ENCODE results near the gene GJA1. TPM values are rescaled to one million over a fixed set of nuclear protein-coding genes. Genes with fewer than 3 reads are reported as not detected.

The GJA1 gene
- total and polyA plus RNA-seq, 4 donors: 0.32 to 2.8 (median 1.9) TPM

DNA sequence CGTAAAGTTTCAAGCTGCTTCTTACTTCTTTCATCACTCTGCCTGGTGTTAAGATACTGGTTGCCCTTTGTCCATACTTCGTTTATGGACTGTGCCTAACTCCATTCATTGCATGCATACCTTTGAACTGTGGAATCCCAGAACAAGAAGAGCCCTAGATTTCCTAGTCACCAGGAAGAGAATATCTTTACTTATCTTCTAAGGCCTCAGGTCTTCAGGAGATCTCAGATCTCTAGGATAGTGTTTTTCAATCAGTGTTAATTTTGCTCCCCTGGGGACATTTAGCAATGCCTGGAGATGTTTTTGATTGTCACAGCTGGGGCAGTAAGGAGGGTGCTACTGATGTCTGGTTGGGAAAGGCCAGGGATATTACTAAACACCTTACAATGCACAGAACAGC, 35.5 kb upstream of the GJA1 start:
- H3K9me3 ChIP-seq (ENCODE audit: control insufficient read depth in 4 of 4, low read length in 3 of 4): no peaks in the 10 kb centered on the region
- TF ChIP-seq RXRA (IDR thresholded peaks at IDR 0.05) (no peak), EGR1 (IDR thresholded peaks at IDR 0.05; ENCODE audit: low read depth in 2 of 2) (no peak)
- TF ChIP-seq, protein P1, sequence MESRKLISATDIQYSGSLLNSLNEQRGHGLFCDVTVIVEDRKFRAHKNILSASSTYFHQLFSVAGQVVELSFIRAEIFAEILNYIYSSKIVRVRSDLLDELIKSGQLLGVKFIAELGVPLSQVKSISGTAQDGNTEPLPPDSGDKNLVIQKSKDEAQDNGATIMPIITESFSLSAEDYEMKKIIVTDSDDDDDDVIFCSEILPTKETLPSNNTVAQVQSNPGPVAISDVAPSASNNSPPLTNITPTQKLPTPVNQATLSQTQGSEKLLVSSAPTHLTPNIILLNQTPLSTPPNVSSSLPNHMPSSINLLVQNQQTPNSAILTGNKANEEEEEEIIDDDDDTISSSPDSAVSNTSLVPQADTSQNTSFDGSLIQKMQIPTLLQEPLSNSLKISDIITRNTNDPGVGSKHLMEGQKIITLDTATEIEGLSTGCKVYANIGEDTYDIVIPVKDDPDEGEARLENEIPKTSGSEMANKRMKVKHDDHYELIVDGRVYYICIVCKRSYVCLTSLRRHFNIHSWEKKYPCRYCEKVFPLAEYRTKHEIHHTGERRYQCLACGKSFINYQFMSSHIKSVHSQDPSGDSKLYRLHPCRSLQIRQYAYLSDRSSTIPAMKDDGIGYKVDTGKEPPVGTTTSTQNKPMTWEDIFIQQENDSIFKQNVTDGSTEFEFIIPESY (IDR thresholded peaks at IDR 0.05): no peak
- H3K9ac ChIP-seq (ENCODE audit: low read depth in 1 of 2, low read length in 2 of 2): no peak overlapping the region
- H3K27ac ChIP-seq (ENCODE audit: low read depth in 1 of 2, low read length in 2 of 2): no peak overlapping the region
- H3K4me3 ChIP-seq (ENCODE audit: low read depth in 1 of 3, low read length in 3 of 3): no peak overlapping the region
- H3K4me1 ChIP-seq (ENCODE audit: control insufficient read depth in 4 of 4, insufficient read depth in 4 of 4, low read length in 3 of 4): no peaks in the 10 kb centered on the region
- H3K36me3 ChIP-seq (ENCODE audit: control insufficient read depth in 4 of 4, insufficient read depth in 3 of 4, low read depth in 1 of 4, low read length in 3 of 4): no peaks in the 10 kb centered on the region
- peaks cover 0 to 4% (median 0%) of the 10 kb centered on the region in 4 donors for H3K27me3 ChIP-seq (ENCODE audit: control insufficient read depth in 4 of 4, insufficient read depth in 4 of 4, low read length in 3 of 4)
- DNase-seq (ENCODE audit: low spot score): no peak
- WGBS: 48% methylated on average over 2 of the region's 2 CpGs

DNA sequence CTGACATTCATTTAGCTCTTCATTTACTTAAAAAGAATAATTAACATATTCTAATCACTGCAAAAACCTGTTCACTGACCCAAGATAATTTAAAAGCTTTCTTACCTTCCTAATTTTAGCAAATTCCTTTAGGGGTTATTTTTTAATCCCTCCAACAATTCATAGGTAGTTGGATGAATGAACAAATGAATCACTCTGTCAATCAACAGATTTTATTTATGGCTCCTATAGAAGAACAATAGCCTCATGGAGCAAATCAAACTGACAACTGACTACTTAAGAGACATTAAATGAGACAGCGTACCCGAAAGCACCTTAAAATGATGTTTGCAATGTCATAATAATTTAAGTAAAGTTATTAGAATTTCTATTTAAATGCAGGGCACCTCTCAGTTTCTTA, 31.5 kb upstream of the GJA1 start:
- no peak overlapping the region for H3K9ac ChIP-seq (ENCODE audit: low read depth in 1 of 2, low read length in 2 of 2)
- no peak overlapping the region for H3K4me3 ChIP-seq (ENCODE audit: low read depth in 1 of 3, low read length in 3 of 3)
- WGBS: 92% methylated on average over 2 of the region's 2 CpGs
- H3K4me1 ChIP-seq (ENCODE audit: control insufficient read depth in 4 of 4, insufficient read depth in 4 of 4, low read length in 3 of 4): no peaks in the 10 kb centered on the region
- H3K9me3 ChIP-seq (ENCODE audit: control insufficient read depth in 4 of 4, low read length in 3 of 4): no peaks in the 10 kb centered on the region
- H3K27ac ChIP-seq (ENCODE audit: low read depth in 1 of 2, low read length in 2 of 2): no peak overlapping the region
- DNase-seq (ENCODE audit: low spot score): no peak
- H3K36me3 ChIP-seq (ENCODE audit: control insufficient read depth in 4 of 4, insufficient read depth in 3 of 4, low read depth in 1 of 4, low read length in 3 of 4): no peaks in the 10 kb centered on the region
- H3K27me3 ChIP-seq (ENCODE audit: control insufficient read depth in 4 of 4, insufficient read depth in 4 of 4, low read length in 3 of 4): peaks cover 0 to 4% (median 0%) of the 10 kb centered on the region in 4 donors
- TF ChIP-seq EGR1 (IDR thresholded peaks at IDR 0.05; ENCODE audit: low read depth in 2 of 2) (no peak), FOXA1 (IDR thresholded peaks at IDR 0.05) (no peak), YY1 (IDR thresholded peaks at IDR 0.05) (no peak), TAF1 (conservative IDR thresholded peaks at IDR 0.05) (no peak), NR2F2 (IDR thresholded peaks at IDR 0.05) (no peak), JUND (IDR thresholded peaks at IDR 0.05) (no peak)
- TF ChIP-seq, protein P2, sequence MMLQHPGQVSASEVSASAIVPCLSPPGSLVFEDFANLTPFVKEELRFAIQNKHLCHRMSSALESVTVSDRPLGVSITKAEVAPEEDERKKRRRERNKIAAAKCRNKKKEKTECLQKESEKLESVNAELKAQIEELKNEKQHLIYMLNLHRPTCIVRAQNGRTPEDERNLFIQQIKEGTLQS (IDR thresholded peaks at IDR 0.05): no peak
- TF ChIP-seq, protein P1 (IDR thresholded peaks at IDR 0.05): no peak
- TF ChIP-seq, protein P3, sequence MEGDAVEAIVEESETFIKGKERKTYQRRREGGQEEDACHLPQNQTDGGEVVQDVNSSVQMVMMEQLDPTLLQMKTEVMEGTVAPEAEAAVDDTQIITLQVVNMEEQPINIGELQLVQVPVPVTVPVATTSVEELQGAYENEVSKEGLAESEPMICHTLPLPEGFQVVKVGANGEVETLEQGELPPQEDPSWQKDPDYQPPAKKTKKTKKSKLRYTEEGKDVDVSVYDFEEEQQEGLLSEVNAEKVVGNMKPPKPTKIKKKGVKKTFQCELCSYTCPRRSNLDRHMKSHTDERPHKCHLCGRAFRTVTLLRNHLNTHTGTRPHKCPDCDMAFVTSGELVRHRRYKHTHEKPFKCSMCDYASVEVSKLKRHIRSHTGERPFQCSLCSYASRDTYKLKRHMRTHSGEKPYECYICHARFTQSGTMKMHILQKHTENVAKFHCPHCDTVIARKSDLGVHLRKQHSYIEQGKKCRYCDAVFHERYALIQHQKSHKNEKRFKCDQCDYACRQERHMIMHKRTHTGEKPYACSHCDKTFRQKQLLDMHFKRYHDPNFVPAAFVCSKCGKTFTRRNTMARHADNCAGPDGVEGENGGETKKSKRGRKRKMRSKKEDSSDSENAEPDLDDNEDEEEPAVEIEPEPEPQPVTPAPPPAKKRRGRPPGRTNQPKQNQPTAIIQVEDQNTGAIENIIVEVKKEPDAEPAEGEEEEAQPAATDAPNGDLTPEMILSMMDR (IDR thresholded peaks at IDR 0.05; ENCODE audit: low read depth, low read length, missing input control): no peak

DNA sequence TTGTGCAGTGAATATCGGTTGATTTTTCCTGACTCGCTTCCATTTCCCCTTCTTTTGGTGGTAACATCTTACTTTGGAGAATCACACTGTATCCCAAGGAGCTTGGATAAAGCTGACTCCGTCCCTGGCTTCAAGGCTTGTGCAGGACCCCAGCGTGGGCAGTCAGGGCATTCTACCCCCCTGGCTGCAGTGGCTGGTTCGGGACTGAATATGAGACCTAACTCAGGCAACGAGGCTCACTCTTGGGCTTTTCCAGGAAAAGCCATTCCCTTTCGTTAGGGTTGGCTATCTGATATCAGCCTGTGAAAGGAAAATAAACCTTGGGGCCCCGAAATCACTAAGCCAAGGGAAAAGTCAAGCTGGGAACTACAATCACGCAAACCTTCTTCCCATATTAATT, 30.1 kb upstream of the GJA1 start:
- Histone ChIP-seq H3K27me3 (ENCODE audit: control insufficient read depth in 4 of 4, insufficient read depth in 4 of 4, low read length in 3 of 4) (peaks cover 0 to 4% (median 0%) of the 10 kb centered on the region in 4 donors), H3K4me3 (ENCODE audit: low read depth in 1 of 3, low read length in 3 of 3) (no peak overlapping the region), H3K9me3 (ENCODE audit: control insufficient read depth in 4 of 4, low read length in 3 of 4) (no peaks in the 10 kb centered on the region), H3K9ac (ENCODE audit: low read depth in 1 of 2, low read length in 2 of 2) (no peak overlapping the region), H3K27ac (ENCODE audit: low read depth in 1 of 2, low read length in 2 of 2) (no peak overlapping the region), H3K36me3 (ENCODE audit: control insufficient read depth in 4 of 4, insufficient read depth in 3 of 4, low read depth in 1 of 4, low read length in 3 of 4) (no peaks in the 10 kb centered on the region), H3K4me1 (ENCODE audit: control insufficient read depth in 4 of 4, insufficient read depth in 4 of 4, low read length in 3 of 4) (no peaks in the 10 kb centered on the region)
- DNase-seq (ENCODE audit: low spot score): no peak
- WGBS: 56% methylated on average over 9 of the region's 9 CpGs
- TF ChIP-seq RXRA (IDR thresholded peaks at IDR 0.05): no peak
- no peak for TF ChIP-seq FOXA1 (IDR thresholded peaks at IDR 0.05)
- no peak for TF ChIP-seq HNF4G (IDR thresholded peaks at IDR 0.05)
- no peak for TF ChIP-seq TAF1 (conservative IDR thresholded peaks at IDR 0.05)
